GM18526 (cell line): ENCODE measurements around the gene ORC2.

Source experiments
- POLR2A ChIP-seq: IDR thresholded peaks from 3 replicates; pipeline ENCODE4 v1.6.1; 2011; ENCODE audit not compliant: insufficient read length; ENCODE audit errors: extremely low read depth

Gene ORC2

GRCh38 chr2:200963124-200963917 lies at the start of gene ORC2:
TSS of gene ORC2 (minus strand) at chr2:200963660. CDS start at chr2:200958123, 5,537 bp downstream.
- TF ChIP-seq POLR2A: peak; percentile 52

GRCh38 chr2:201008296-201008829 lies 44.9 kb upstream of the ORC2 start:
- no peak for TF ChIP-seq POLR2A

GRCh38 chr2:201007584-201007998 lies 44.1 kb upstream of the ORC2 start:
- TF ChIP-seq POLR2A: no peak

- no peak for TF ChIP-seq POLR2A
Measured at GRCh38 chr2:201006704-201007103, 43.2 kb upstream of the ORC2 start.

GRCh38 chr2:201004370-201004769 lies 40.9 kb upstream of the ORC2 start:
- no peak for TF ChIP-seq POLR2A

GRCh38 chr2:200993097-200993496 lies 29.6 kb upstream of the ORC2 start:
- TF ChIP-seq POLR2A: no peak

GRCh38 chr2:200987137-200987536 lies 23.7 kb upstream of the ORC2 start:
- no peak for TF ChIP-seq POLR2A

- no peak for TF ChIP-seq POLR2A
Measured at GRCh38 chr2:200985799-200986198, 22.3 kb upstream of the ORC2 start.

- no peak for TF ChIP-seq POLR2A
Measured at GRCh38 chr2:200976710-200977109, 13.2 kb upstream of the ORC2 start.

GRCh38 chr2:200975672-200976071 lies 12.2 kb upstream of the ORC2 start:
- TF ChIP-seq POLR2A: no peak

- TF ChIP-seq POLR2A: no peak
Measured at GRCh38 chr2:200968735-200969134, 5.3 kb upstream of the ORC2 start.

GRCh38 chr2:200968162-200968561 lies 4.7 kb upstream of the ORC2 start:
- no peak for TF ChIP-seq POLR2A

- no peak for TF ChIP-seq POLR2A
Measured at GRCh38 chr2:200966770-200967169, 3.3 kb upstream of the ORC2 start.

GRCh38 chr2:200964498-200964897 lies 1.0 kb upstream of the ORC2 start:
- TF ChIP-seq POLR2A: no peak

- no peak for TF ChIP-seq POLR2A
Measured at GRCh38 chr2:200962811-200963123, 693 bp downstream of the ORC2 start.

- TF ChIP-seq POLR2A: no peak
Measured at GRCh38 chr2:200961674-200962073, 1.8 kb downstream of the ORC2 start.

- no peak for TF ChIP-seq POLR2A
Measured at GRCh38 chr2:200950378-200950777, 13.1 kb downstream of the ORC2 start.
